ENCODE data around the gene GCK.

- TF ChIP-seq, protein P1, sequence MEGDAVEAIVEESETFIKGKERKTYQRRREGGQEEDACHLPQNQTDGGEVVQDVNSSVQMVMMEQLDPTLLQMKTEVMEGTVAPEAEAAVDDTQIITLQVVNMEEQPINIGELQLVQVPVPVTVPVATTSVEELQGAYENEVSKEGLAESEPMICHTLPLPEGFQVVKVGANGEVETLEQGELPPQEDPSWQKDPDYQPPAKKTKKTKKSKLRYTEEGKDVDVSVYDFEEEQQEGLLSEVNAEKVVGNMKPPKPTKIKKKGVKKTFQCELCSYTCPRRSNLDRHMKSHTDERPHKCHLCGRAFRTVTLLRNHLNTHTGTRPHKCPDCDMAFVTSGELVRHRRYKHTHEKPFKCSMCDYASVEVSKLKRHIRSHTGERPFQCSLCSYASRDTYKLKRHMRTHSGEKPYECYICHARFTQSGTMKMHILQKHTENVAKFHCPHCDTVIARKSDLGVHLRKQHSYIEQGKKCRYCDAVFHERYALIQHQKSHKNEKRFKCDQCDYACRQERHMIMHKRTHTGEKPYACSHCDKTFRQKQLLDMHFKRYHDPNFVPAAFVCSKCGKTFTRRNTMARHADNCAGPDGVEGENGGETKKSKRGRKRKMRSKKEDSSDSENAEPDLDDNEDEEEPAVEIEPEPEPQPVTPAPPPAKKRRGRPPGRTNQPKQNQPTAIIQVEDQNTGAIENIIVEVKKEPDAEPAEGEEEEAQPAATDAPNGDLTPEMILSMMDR (IDR thresholded peaks at IDR 0.05; ENCODE audit: low read depth, low read length, missing input control), result no peak
- TF ChIP-seq HNF4G (IDR thresholded peaks at IDR 0.05), result no peak
- TF ChIP-seq, protein P2, sequence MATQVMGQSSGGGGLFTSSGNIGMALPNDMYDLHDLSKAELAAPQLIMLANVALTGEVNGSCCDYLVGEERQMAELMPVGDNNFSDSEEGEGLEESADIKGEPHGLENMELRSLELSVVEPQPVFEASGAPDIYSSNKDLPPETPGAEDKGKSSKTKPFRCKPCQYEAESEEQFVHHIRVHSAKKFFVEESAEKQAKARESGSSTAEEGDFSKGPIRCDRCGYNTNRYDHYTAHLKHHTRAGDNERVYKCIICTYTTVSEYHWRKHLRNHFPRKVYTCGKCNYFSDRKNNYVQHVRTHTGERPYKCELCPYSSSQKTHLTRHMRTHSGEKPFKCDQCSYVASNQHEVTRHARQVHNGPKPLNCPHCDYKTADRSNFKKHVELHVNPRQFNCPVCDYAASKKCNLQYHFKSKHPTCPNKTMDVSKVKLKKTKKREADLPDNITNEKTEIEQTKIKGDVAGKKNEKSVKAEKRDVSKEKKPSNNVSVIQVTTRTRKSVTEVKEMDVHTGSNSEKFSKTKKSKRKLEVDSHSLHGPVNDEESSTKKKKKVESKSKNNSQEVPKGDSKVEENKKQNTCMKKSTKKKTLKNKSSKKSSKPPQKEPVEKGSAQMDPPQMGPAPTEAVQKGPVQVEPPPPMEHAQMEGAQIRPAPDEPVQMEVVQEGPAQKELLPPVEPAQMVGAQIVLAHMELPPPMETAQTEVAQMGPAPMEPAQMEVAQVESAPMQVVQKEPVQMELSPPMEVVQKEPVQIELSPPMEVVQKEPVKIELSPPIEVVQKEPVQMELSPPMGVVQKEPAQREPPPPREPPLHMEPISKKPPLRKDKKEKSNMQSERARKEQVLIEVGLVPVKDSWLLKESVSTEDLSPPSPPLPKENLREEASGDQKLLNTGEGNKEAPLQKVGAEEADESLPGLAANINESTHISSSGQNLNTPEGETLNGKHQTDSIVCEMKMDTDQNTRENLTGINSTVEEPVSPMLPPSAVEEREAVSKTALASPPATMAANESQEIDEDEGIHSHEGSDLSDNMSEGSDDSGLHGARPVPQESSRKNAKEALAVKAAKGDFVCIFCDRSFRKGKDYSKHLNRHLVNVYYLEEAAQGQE (IDR thresholded peaks at IDR 0.05), result no peak
- no peak for TF ChIP-seq GABPA (IDR thresholded peaks at IDR 0.05 in 1 of 2, conservative IDR thresholded peaks at IDR 0.05 in 1 of 2)
- TF ChIP-seq MAX (IDR thresholded peaks at IDR 0.05), result no peak
- no peak for TF ChIP-seq JUND (IDR thresholded peaks at IDR 0.05)
- no peak for TF ChIP-seq TAF1 (conservative IDR thresholded peaks at IDR 0.05)
- TF ChIP-seq YY1 (IDR thresholded peaks at IDR 0.05), result no peak
These were observed 29.4 kb upstream of the GCK start for GRCh38 chr7:44218418-44219201.
